ENCODE data around the gene BCAS3.
A peak's percentile ranks its signal among the peaks of the same experiment; 100 is the strongest.
"Not testable (repeated sequence)": the region's sequence is repeated elsewhere in the genome, so short reads cannot be mapped to it uniquely, and the experiment has no call there.

BCAS3 gene

DNA sequence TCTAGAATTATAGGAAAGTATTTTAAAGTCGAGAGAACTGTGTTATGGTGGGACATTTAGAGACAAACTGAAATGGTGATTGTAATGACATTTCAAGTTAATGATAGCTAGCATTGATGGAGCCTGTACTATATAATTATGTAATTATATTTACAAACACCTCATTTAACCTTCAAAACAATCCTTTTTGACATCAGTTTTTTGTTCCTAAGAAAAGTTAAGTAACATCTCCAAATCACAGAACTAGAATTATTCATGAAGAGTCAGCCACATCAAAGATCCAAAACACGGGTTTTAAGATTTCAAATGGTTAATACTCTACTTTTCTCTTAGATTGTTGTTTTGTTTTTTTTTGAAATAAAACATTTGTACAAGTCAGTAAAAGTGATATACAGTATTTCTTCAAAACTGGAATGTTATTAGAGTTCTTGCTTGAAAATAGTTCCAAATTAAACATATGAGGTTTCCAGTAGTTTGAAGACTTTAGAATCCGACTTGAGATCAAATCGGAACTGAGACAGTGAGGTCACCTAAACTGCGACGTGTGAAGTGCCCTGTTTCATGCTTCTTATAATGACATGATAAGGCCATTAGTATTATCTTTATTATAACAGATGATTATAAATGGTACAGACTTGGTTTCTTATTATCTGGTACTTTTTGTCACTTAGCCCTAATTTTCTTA, 457.0 kb downstream of the BCAS3 start:
- DNase-seq = no peak

DNA sequence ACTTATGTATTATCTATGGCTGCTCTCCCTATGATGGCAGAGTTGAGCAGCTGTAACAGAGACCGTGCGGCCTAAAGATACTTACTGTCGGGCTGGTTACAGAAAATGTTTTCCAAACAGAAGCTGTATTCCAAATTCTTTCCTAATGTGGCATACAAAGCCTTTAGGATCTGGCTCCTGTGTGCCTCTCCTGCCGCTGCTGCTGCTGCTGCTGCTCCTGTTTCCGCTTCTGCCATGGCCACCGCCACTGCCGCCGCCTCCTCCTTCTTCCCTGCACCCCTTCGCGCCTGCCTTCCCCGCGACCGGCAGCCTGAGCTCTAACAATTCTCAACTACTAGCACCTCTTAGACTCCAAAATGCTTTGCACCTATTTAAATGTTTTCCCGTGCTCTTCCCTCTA, 458.1 kb downstream of the BCAS3 start:
- no peak for DNase-seq

DNA sequence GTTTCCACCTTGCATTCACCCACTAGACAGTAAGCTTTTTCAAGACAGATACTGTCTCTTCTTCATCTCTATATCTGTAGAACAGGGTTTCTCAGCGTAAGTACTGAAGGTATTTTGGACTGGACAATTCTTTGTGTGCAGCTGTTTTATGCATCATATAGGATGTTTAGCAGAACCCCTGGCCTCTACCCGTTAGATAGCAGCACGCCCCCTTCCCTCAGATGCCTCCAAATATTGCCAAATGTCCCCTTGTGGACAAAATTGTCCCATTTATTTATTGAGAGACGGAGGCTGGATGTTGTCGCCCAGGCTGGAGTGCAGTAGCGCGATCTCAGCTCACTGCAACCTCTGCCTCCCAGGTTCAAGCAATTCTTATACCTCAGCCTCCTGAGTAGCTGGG, 458.6 kb downstream of the BCAS3 start:
- DNase-seq = no peak

DNA sequence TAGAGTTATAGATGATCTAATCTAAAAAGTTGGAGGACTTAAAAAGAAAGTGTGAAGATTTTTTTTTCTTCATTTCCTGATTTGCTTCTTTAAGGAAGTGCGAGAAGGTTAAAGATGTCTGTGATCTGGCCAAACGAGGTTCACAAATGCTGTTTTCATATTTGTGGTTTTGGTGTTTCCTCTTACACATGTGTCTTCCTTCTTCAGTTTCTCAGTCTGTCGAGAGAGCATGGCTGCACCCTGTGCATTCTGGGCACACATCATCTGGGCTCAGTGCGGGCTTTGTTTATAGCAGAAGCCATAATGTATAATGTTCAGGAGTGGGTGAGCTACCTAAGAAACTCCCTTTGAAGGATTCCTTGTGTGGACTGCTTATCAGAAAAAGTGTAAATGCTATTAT, 461.6 kb downstream of the BCAS3 start:
- DNase-seq = no peak

DNA sequence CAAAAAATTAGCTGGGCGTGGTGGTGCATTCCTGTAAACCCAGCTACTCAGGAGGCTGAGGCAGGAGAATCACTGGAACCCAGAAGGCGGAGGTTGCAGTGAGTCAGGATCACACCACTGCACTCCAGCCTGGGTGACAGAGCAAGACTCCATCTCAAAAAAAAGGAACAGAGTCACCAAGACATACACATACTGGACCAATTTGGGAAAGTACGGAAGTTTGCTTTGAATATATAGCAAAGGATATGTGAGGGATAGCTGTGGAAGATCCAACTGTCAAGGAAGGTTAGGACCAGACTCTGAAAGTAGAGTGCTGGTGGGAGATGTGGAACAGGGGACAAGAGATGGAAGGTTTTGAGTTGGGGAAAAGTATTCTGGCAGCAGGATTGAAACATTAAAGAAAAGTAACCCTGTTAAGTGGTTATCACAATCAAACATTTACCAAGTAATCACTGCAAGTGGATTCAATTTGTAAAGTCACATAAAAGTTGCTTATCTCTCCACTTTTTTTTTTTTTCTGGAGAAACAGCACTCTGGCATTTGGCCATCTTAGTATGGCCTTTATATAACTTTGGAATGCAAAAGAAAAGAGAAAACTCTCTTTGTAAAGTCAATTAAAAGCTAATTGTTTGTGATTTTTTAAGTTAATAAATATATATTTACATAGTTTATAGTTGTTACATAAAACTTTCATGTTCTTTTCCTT, 462.6 kb downstream of the BCAS3 start:
- DNase-seq = no peak

DNA sequence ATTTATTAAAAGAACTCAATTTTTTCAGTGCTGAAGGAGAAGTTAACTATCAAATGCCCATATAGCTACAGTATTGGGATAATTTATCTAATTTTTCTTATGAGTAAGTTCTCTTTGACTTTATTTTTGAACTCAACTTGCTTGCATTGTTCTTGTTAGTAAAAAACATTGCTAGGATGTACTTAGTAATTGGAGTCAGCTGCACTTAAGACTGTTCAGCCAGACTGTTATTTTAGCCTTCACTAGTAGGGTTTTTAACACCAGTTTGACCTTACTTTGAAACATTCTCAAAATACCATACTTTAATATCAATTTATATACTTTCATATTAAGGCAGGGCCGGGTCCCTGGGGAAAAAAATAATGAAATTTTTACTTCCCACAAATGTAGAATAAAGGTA, 465.4 kb downstream of the BCAS3 start:
- no peak for DNase-seq

DNA sequence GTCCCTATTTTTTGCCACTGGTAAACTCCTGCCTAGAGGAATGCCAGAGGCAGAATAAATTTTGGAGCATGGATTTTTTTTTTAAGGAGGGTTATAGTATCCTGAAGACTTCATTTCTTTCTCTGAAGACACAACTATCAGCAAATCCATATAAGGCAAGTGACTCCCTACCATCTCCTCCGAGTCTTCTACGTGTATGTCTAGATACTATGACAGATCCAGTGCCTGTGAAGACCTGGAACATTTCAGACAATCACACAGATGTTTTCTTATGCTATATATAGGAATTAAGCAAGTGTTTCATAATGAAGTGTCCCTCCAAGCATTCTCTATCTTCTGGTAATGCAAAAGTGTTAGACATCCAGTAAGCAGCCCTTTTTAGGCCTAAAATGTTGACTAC, 466.5 kb downstream of the BCAS3 start:
- DNase-seq = no peak

DNA sequence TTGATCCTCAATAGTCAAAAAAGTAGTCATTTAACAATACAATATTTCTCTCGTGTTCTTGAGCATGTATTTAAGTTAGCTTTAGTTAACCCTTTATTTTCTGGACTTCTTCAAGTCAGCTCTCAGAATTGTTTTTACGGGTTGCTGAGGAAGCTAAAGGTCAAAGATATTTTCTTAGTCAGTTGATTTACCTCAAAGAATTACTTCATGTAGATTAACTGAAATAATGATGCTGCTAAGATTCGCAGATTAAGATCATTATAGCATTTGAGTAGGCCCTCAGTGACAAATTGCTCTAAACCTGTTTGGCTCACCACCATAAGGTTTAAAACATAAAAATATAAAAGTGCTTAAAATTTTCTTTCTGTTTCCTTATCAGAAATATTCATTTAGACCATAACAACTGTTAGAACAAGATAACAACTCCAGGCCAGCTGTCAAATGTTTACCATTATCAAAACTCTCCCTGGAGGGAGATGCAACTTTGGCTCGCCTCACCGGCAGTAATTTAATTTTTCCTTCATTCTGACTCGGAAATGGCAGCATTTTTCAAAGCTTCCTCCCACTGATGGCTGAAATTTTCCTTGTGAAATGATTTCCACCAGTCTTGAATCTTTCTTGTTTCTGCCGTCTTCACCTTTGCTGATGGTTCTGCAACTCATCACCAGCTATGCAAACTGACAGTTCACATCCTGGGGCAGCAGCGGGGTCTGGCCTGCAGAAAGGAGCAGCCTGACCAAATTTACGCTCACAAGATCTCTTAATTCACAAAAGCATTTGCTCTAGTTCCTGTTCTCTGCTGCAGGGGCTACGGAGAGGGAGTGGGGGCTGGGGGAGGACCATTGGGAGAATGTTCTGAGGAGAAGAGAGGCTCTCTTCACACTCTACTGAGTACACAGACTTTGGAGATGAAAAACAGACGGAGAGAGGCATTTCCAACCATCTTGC, 467.2 kb downstream of the BCAS3 start:
- DNase-seq = no peak

DNA sequence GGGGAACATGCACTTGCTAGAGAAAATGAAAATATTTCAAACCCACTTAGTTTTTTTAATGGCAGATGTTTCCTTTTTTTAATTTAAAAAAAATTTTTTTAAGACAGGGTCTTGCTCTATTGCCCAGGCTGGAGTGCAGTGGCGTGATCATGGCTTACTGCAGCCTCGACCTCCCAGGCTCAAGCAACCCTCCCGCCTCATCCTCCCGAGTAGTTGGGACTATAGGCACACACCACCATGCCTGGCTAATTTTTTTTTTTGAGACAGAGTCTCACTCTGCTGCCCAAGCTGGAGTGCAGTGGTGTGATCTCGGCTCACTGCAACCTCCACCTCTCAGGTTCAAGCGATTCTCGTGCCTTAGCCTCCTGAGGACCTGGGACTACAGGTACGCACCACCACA, 469.2 kb downstream of the BCAS3 start:
- not testable (repeated sequence) for DNase-seq

DNA sequence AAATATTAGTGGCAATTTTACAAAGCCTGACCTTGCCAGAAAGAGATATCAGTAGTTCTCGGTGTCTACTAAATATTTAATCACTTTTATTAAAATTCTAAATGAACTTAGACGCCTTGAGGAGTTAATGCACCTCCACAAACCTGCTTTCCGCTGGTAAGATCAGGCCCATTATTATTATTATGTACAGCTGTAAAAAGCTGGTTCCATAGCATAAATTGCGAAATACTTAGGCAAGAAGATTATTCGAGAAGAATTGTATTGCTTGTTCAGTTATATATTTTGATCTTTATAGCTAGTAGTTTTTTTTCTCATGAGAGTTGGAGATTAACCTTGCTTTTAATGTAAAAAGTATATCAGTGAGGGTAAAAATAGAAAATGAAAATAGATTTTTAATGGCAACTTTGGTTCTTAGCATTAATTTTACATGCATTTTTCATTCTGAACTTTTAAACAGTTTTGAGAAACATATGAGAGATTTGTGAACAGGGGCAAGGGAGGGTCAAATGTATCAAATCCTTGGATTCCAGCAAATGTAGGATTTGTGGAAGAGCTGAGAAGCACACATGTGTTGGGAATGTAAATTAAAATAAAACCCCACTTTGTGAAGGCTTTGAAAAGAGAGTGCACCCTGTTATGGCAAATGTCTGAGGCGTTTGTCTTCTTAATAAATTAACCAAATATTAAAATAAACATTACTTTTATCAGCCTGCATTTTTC, 471.6 kb downstream of the BCAS3 start:
- DNase-seq = no peak

DNA sequence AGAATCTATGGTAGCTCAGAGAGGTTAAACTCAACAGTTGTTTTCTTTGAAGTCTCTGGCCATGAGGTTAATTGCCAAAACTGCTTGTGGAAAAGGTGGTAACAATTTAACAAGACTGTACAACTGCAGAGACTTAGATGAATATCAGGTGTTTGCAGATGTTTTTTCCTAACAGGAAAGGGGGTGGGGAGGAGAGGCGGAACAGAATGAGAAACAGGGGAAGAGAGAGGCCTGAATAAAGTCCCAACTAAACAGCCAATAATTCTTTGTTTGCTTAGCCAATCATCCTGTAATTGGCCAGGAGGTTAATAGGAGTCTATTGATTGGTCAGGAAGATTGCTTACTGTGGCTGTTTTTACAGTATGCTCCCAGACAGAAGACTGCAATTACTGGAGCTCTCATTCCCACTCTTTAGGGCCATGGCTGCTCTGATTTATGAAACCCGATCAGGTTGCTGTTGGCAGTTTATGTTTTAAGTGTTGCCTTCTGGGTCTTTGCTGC, 472.3 kb downstream of the BCAS3 start:
- peak; percentile 10 to 60 for DNase-seq

DNA sequence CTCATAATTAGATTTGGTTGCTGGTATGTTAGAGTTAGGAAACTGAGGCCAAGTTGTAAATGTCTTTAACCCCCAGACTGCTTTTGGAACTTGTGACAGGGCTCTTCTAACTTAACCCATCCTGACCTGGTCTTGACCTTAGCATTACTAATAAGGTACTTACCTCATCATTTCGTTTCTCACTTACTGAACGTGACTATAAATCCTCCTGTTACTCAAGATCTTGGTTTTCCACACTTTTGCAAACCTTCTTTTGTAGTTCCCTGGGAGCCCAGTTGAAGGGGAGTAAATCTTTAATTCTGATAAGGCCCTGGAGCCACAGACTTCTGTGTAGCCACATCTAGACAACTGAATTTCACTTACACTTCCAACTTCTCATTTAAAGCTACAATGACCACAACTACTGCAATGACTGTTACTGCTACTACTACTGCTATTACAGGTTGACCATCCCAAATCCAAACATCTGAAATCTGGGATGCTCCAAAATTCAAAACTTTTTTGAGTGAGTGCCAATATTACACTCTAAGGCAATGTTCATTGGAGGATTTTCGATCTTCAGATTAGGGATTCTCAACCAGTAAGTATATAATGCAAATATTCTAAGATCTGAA, 473.1 kb downstream of the BCAS3 start:
- DNase-seq = no peak

DNA sequence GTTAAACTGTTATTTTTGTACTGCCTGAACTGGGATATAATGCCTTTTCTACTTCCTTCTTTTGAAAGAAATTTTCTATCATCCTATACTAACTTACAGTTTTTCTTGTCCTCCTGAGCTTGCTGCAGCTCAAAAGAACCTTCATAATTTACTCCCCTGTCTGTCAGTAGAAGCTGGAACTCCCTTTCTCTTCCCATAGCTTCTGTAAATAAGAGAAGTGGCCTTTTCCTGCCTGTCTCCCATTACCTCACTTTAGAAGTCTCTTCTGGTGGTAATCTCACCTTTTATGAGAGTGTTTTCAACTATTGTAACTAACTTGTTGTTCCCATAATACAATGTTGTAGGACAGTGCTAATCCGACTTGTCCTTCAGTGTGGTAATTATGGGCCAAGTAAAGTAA, 475.2 kb downstream of the BCAS3 start:
- DNase-seq = no peak

DNA sequence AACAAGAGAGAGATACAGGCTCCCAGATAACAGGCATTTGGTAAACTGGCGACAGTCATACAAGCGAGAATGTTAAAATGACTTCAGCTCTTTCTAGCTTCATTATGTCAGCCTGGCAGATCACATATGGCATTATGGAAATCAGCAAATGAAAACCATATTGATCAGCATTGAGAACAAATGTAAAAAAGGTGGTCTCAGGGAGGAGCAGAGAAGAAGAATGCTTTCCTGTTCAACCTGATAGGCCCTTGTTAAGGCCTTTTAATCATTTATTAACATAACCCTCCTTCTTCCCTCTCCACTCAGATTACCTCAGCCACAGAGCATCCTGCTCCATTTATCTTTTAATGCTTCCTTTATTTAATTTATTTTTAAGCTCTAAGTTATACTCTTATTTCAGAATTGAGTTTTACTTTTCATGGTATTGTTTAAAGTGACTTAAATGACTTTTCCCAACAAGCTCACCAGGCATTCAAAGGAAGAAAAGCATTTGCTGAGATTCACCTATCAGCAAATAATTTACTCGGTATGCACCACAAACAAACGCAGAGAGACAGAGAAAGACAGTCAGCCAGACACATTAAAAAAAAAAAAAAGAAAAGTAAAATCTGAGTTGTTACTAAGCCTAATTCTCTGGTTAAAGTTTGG, 478.1 kb downstream of the BCAS3 start:
- no peak for DNase-seq

DNA sequence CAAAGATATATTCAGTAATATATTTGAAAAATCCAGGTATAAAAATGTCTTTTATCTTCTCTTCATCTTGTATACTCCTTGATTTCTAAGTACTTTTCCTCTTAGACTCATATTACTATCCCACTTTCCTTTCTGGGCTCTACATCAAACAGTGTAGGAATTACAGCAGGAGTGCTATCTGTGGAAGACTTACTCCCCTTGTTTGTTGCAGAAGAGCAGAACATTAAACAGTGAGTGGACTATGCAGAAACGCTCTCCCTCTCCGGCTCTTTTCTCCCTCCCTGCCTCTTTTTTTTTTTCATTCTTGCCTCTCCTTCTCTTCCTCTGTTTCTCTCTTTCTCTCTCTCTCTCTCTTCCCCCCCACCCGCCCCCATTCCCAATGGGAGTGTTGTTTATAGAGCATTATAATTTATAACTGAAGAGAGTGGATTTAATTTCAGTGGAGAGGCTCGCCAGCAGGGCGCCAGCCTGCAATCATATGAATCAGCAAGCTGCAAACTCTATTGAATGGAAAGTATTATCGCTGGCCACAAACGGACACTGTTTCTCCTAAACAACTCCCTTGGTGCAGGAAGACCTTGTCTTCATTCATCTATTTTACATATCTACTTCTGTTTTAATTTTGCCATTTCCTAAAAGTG, 479.7 kb downstream of the BCAS3 start:
- DNase-seq = peak; percentile 7 to 73

DNA sequence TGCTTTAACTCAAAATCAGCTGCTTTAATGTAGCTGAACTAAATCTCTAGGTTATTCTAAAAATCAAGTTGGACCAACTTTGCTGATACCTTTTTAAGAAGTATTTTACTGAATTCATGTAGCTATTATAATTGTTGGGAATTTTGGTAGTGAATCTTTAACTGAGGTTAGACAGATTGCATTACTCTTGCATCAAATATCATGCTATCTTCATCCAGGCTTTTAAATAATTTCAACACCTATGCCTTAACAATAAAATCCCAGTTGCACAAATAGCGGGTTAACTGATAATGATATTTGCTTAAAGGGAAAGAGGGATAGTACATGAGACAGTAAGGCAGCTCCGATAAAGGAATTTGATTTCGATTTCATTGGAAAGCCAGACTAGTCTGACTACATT, 480.7 kb downstream of the BCAS3 start:
- no peak for DNase-seq

DNA sequence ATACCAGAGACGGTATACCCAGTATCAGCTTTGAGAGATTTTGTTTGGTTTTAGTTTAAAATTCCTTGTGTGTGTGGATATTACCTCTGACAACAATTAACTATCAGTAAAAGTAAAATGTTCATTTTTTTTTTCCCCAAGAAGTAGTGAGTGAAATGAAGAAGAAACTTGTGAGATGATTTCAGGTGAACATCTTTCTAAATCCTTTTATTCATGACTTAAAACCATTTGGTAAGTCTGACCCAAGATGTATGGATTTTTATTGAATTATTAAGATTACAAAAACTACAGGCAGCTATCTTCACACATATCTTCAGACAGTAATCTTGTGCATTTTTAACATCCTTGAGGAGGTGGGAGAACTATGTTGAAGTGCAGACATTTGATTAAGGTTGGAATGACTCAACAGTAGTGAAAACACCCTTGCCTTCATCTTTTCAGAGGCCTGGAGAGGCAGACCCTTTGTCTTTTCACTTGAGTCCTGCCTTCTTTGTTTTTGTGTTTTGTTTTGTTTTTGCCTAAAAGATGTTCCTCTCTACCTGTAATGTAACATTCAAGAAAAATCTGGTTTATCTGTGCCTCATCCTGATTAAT, 481.7 kb downstream of the BCAS3 start:
- DNase-seq = no peak

DNA sequence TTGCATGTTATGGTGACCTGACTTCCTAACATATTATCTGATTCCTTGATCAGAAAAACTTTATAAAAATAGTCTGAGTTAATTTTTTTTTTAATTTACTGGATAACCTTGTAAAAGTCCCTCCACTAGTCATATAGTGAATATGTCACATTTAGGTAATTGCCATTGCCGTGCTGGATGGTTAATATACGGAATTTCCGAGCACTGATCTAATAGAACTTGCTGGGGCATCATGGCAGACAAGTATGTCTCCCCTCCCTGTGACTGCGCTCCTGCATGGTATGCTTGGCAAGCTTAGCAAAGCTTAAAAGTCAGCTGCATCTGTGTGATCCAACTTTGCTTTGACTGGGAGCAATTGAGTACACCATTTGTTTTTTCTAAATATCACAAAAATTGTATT, 482.6 kb downstream of the BCAS3 start:
- no peak for DNase-seq

DNA sequence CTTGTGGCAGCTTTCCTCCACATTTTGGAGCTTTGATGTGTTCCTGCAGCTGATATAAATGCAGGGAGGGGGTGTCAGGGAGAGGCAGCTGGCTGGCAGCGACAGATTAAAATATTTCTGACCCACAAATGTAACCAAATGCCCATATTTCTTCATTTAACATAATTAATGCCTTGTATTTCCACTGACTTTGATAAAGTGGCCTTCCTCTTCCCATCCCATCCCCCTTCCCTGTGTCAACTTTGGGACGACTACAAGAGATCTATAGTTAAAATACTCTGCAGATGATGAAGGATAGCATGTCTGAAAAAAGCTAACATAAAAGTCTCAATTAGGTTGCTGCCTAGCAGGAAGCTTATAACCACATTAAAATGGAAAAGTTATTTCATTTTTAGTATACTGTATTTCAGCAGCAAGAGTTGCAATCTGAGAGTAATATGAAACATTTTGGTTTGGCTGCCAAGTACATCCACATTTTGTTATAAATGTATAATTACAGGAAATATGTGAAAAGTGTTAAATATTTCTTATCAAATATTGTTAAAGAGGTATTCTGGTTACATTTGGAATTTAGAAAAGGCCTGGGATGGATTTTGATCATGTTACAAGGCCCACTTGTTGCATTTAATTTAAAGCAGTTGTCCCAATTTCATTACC, 483.3 kb downstream of the BCAS3 start:
- no peak for DNase-seq

DNA sequence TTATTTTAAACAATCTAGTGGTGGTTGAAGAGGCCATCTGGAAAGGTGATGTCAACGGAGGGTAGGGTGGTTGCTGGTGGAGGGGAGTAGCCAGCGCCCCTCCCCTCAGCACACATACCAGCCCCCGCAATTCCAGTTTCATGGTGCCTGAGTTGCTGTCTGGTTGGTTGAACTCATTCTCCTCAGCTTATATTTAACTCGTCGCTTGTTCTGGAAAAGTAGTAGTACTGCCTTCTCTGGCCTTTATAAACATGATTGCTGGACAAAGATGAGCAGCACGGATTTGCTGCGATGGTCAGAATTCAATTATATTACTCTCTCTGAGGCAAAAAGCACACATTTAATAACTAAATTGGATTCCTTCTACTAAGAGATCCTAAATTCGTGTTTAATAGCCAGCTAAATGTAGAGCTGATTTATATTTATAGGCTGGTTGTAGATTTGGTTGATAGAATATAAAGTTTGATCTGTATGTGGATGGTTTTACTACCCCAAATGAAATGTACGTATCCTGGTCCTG, 484.0 kb downstream of the BCAS3 start:
- no peak for DNase-seq
